CD4-positive, alpha-beta T cell treated with Interleukin-17A for 4 hours (primary cell): Measurements from ENCODE around the gene SH3PXD2A.

Source experiments
- DNase-seq: peaks from one replicate; pipeline ENCODE4 v3.0.0-alpha.2; 2020; ENCODE audit warnings: mixed read lengths

Gene SH3PXD2A

DNA sequence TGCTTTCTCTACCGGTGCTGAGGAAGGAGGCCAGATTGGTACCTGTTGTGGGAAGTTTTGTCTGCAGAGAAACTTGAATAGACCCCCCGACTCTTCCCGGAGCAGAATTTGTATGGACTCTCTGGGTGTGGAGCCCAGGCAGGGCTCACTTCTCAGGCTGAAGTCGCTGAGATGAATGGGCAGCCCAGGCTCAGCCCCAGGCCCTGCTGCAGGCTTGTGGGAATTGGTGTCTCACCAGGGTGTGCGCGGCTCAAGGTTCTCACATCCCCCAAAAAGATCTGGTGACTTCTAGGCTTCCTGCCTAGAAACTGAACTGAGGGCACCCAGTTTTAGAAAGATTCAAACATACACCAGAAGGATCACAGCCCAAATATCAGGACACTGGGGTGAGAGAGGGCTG is 258.4 kb downstream of the SH3PXD2A start:
- DNase-seq = no peak

GRCh38 chr10:103595933-103596726 is 259.2 kb downstream of the SH3PXD2A start:
- DNase-seq = no peak

DNA sequence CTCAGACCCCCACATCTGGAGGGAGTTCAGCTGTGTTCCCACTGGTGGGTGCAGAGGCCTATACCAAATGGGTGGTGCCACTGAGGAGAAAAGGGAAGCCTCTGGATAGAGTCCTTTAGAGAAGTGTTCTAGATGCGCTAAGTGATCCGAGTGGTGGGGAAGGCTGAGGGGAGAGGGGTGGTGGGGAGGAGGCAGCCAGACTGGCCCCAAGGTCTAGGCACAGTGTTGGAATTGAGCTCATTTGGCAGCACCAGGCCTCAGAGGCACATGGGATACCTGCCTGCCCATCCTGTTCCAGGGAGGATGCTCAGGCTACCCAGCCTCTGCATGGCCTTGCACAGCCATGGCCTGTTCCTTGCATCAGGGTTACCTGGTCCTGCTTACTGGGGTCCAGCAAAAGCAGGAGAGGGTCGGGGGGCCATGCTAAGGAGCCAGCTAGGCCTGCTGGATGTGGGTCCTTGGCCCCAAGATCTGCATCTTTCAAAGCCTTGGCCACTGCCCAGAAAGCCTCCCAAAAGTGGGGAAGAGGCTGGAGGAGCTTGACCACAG is 262.3 kb downstream of the SH3PXD2A start:
- no peak for DNase-seq

DNA sequence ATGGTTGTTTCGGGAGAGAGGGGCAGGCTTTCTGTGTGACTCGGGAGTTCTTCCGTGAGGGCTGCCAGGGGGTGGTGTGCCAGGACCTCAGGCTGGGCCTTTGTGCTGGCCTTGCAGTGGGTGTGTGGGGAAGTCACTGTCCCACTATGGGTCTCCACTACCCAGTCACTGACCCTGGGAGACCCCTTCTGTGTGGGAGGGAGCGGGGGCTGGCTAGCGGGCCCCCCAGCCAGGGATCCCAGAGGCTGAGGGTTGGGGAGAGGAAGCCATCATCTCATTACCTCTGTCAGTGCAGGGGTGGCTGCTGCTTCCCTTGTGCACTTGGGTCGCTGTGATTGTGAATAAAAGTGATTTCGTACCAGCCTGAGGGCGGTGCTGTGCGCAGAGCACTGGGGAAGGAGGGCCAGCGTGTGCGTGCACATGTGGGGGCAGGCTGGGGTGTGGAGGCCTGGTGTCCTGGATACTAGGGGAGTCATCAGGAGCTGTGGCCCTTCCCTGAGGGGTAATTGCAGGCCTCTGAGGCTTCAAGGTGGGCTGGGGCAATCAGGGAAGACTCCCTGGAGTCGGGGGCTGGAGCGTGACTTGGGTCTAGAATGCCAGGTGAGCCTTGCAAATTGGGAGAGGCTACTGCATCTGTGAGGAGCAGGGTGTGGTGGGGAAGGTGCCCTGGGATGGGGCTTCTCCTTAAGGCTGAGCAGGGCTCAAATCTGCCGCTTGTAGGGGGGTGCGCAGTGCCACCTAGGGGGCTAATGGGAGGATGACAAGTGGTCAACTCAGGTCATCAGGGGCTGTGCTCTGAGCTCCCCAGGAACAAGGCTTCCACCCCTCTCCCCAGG is 263.0 kb downstream of the SH3PXD2A start:
- DNase-seq = peak; percentile 51

DNA sequence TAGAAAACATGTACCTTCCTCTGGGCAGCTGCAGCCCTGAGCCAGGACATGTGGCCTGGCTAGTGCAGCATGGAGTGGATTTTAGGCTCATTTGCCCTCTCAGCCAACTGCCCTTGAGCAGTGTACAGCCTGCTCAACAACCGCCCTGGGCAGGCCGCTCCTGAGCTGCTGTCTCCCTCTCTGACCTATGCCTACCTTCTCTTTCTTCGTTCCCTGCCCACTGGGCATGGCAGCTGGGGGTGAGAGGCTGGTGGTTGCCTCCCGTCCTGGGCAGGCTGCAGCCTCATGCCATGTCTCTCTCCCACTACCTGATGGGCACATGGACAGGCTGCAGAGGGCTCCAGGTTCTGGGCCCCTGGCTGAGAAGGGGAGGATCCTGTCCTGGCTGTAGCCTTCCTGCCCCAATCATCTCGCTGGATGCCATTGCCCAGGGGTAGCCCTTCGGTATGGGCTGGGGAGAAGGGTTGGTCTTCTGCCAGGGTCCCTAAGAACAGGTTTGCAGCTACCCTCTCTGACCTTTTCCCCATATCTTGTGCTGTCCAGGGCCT is 264.6 kb downstream of the SH3PXD2A start:
- no peak for DNase-seq

- no peak for DNase-seq
These were observed 265.3 kb downstream of the SH3PXD2A start for GRCh38 chr10:103590060-103590459.

DNA sequence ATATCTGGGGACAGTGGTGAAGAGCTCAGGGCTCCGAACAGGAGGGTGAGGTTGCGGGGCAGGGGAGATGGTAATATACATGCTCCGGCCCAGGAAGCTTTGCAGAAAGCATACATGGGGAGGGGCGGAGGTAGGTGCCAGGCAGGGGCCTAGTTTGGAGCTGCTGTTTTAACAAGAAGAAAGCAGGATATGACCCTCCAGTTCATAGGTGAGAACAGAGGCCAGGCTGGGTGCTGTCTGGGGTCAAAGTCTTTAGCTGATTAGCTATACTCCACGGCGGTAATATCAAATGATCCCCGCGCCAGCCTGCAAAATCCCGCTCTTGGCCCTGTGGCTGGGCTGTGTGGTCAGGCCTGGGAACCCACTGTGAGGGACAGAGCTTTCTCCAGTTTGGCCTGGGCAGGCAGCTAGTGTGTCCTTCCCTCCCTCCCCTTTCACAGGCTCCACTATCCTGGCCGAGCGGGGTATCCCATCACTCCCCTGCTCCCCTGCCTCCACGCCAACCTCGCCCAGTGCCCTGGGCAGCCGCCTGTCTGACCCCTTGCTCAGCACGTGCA is 266.2 kb downstream of the SH3PXD2A start:
- no peak for DNase-seq

DNA sequence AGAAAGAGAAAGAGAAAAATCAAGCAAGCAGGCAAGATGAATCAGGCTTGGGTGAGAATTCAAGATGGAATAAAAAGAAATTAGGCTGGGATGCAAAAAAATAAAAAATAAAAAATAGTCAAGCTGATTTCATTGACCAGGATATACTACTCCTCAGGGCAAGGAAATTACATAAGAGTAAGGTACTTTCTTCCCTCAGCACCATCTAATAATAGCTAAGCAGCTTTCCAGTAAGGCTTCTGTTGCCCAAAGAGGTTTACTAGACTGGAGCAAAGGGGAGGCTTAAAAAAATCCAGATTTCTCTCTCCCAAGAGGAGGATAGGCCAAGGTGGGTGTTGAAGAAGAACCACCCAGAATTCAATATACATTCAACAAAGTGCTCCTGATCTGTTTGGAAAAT is 268.3 kb downstream of the SH3PXD2A start:
- DNase-seq = no peak

DNA sequence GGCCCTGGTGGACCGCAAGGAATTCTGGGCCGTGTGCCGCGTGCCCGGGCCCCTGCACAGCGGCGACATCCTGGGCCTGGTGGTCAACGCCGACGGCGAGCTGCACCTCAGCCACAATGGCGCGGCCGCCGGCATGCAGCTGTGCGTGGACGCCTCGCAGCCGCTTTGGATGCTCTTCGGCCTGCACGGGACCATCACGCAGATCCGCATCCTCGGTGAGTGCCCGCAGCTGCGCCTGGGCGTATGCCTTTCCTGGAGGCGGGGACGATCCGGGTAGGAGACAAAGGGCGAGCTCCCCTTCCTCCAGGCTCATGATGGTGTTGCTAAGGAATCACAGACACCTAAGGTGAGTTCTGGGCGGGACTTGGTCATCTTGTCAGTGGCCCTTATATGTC is 270.4 kb downstream of the SH3PXD2A start:
- no peak for DNase-seq

GRCh38 chr10:103584216-103585010 is 271.0 kb downstream of the SH3PXD2A start:
- peak; percentile 79 for DNase-seq

DNA sequence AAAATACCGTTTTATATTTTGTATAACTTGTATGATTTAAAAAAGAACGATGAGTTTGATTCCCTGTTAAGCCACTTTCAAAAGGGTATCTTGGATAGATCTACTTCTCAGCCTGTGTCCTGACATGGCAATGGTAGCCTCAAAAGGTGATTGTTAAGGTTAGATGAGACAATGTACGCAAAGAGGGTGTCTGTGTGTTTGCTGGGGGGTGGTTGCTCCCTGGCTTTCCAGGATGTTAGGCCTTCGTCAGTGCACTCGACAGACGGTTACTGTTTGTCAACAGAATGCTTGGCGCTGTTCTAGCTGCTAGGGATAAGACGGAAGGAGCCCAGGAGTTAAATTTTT is 271.5 kb downstream of the SH3PXD2A start:
- DNase-seq = peak; percentile 32

DNA sequence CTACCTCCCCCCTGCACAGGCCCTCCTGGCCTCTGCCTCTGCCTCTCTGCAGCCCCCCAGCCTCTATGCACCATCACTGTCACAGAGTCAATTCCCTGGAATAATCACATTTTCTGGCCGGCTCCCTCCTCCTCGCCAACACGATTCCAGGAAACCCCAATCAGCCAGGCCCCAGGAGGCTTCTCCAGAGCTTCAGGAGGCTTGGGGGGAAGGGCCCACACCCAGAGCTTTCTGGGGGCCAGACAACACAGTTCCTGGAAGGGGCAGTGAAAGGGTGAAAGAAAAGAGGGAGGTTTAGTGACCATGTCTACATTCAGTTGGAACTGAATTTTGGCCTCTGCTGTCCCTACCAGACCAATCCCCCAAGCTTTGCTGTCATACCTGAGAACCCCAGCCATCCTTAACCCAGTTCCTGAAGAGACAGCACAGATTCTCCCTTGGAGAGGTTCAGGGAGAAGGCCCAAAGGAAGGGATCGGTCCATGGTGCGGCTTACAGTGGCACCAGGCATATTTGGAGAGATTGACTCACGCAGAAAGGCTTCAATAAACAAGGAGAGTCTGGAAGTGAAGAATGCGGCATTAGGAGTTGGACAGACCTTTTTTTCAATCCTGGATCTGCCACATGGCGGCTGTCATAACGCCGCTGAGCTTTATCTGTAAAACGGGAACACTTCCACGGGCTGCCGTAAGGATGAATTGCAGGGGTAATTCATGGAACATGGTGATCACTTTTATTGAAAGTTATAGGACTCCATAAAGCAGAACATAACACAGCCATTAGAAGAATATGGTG is 272.8 kb downstream of the SH3PXD2A start:
- DNase-seq = no peak

DNA sequence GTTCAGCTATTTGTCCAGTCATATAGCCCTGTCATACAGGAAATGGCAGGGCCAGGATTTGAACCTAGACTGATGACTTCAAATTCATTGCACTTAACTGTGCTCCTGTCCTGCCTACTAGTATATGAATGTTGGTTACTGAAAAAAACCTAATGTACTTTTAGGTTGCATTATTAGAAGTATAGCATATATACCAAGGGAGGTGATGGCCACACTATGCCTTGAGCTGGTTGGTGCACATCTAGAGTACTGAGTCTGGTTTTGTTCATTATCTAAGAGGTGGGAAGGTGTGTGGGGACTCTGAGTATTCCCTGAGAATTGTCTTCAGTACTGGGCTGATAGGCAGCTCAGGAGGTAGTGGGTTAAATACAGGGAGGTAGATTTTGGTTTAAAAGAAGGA is 273.9 kb downstream of the SH3PXD2A start:
- no peak for DNase-seq

- DNase-seq = no peak
These were observed 274.9 kb downstream of the SH3PXD2A start for GRCh38 chr10:103580430-103580829.

DNA sequence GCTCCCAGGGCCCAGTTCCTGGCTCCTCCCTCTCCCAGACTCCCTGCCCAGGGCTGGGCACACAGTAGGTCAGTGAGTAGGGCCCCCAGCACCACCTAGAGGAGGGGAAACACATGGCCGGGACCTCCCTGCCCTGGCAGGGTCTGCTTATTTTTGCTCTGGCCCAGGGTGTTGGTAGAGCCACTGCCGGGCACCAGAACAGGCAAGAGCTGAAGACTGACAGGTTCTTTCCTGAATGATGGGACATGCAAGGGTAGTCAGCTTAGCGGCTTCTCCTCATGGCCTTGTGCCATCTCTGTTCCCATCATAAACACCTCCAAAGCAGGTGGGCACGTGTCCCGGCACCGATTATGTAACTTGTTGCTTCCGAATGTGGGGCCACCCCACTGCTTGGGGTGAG is 275.4 kb downstream of the SH3PXD2A start:
- DNase-seq = no peak

- no peak for DNase-seq
These were observed 276.5 kb downstream of the SH3PXD2A start for GRCh38 chr10:103578782-103579382.

DNA sequence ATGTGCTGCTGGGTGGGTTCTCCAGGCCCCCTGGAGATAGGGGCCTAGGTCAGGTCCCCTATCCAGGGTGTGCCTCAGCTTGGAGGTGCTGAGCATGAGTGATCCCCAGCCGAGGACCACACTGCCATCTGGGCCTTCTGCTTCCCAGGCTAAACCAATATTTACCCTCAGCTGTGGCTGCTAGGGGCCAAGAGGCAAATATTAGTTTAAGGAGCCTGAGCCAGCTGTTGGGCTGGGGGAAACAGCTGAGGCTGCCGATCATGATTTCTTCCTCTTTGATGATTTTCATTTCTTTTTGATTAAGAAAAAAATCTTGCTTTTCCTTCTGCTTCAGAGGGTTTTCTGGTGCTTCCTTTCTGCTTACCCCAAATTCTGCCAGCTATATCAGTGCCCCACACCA is 278.5 kb downstream of the SH3PXD2A start:
- no peak for DNase-seq

- DNase-seq = no peak
These were observed 279.3 kb downstream of the SH3PXD2A start for GRCh38 chr10:103576076-103576471.

- DNase-seq = no peak
These were observed 279.8 kb downstream of the SH3PXD2A start for GRCh38 chr10:103575416-103576075.
